NCI-H2196 (cell line): ENCODE data around the gene FIBIN.
"Not testable (repeated sequence)": the region's sequence is repeated elsewhere in the genome, so short reads cannot be mapped to it uniquely, and the experiment has no call there.

Source experiments
- DNase-seq: peaks from one replicate; lab custom pipeline; 2025; ENCODE audit not compliant: unreplicated experiment; lab: John Stamatoyannopoulos, UW

Gene FIBIN

GRCh38 chr11:26976389-26976788, 17.5 kb upstream of the FIBIN start:
- no peak for DNase-seq

DNA sequence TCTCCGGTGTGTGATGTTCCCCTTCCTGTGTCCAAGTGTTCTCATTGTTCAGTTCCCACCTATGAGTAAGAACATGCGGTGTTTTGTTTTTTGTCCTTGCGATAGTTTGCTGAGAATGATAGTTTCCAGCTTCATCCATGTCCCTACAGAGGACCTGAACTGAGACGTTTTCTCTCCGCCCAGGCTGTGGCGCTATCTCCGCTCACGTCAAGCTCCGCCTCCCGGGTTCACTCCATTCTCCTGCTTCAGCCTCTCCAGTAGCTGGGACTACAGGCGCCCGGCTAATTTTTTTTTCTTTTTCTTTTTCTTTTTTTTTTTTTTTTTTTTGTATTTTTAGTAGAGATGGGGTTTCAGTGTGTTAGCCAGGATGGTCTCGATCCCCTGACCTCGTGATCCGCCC, 16.7 kb upstream of the FIBIN start:
- not testable (repeated sequence) for DNase-seq

- no peak for DNase-seq
Measured at GRCh38 chr11:26983645-26984044, 10.3 kb upstream of the FIBIN start.

DNA sequence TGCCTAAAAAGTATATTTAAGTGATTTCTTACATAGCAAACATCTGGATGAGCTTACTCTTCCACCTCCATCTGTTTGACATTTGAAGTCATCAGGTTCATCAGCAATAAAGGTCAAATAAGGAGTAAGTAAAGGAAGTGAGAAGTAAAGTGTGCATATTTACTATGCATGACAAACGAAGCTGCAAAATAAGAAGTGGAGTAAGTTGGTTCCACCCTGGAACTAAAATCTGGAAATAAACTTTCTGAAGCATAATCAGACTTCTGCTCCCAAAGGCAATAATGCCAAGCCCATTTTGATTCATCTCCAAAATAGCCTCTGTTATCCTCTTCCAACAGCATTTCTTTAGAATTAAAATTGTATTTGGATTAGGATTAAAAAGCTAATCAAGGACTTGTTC, 8.4 kb upstream of the FIBIN start:
- DNase-seq: no peak

DNA sequence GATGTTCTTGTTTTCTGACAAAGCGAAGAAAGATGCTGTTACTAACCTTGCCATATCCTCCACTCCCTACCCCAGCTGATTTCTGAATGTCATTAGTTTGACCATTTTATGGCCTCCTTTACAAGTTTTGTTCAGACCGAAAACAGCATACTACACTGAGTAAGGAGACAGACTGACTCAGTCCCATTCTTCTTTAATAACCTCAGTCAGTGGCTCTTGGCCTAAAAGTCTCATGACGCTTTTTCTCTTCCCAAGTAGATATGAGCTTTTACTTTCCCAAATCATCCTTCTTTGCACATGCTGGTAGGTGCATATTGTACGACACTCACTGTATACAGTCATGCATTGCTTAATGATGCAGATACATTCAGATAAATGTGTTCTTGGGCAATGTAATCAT, 8.0 kb upstream of the FIBIN start:
- DNase-seq: no peak

GRCh38 chr11:26987272-26987671, 6.6 kb upstream of the FIBIN start:
- no peak for DNase-seq

GRCh38 chr11:26987731-26988130, 6.2 kb upstream of the FIBIN start:
- no peak for DNase-seq

GRCh38 chr11:26992031-26992541, 1.8 kb upstream of the FIBIN start:
- DNase-seq: no peak

GRCh38 chr11:26994631-26995095, 751 bp downstream of the FIBIN start:
- no peak for DNase-seq

- no peak for DNase-seq
Measured at GRCh38 chr11:26995701-26996460, 2.0 kb downstream of the FIBIN start.

DNA sequence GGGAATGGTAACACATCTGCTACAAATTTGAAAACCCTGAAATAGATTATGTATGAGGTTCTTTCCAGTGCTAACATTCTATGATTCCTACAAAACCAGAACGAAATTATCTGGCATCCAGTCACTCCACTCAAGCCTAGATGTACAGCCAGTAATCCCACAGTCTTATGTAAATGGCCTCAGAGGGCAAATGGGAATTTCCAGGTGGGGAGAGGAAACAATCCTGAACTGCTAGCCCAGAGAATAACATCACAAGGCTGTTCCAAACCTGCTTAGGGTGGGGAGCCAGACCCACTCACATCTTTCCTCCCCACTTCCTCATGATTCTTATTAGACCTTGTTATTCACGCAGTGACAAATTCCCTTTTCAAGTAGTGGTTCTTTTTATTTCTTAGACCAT, 3.5 kb downstream of the FIBIN start:
- DNase-seq: no peak

DNA sequence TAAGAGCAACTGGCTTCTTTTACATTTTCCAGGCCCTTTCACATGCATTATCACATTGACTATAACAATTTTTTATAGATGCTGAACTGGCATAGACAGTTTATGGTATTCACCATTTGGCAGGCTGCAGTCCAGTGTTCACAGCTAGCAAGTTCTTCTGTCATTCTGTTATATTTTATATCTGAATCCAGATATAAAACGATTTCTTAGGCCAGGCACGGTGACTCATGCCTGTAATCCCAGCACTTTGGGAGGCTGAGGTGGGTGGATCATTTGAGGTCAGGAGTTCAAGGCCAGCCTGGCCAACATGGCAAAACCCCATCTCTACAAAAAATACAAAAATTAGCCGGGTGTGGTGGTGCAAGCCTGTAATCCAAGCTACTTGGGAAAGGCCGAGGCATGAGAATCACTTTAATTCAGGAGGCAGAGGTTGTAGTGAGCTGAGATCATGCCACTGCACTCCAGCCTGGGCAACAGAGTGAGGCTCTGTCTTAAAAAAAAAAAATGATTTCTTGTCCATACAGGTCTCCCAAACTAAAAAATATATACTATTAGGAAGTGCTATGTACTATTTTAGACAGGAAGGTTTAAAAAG, 7.3 kb downstream of the FIBIN start:
- not testable (repeated sequence) for DNase-seq

GRCh38 chr11:27002431-27002830, 8.5 kb downstream of the FIBIN start:
- no peak for DNase-seq

- no peak for DNase-seq
Measured at GRCh38 chr11:27002838-27003237, 8.9 kb downstream of the FIBIN start.

DNA sequence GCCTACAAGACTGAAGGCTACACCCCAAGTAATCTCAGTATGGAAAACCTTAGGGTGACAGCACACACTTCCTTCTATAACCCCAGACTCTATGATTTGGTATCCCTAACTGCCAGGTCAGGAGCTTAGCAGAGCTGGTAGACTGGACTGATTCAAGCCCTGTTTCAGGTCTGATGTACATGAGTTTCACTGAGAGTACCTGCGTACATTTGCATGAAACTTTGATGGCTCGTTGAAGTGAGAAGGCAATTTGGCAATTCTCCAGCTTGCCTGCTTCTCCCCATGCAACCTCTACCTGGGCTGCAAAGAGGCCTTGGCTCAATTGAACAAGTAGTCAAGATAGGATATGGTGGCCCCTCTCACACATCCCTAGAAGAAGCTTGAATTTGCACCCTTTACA, 10.2 kb downstream of the FIBIN start:
- no peak for DNase-seq

- no peak for DNase-seq
Measured at GRCh38 chr11:27008811-27009535, 15.1 kb downstream of the FIBIN start.

DNA sequence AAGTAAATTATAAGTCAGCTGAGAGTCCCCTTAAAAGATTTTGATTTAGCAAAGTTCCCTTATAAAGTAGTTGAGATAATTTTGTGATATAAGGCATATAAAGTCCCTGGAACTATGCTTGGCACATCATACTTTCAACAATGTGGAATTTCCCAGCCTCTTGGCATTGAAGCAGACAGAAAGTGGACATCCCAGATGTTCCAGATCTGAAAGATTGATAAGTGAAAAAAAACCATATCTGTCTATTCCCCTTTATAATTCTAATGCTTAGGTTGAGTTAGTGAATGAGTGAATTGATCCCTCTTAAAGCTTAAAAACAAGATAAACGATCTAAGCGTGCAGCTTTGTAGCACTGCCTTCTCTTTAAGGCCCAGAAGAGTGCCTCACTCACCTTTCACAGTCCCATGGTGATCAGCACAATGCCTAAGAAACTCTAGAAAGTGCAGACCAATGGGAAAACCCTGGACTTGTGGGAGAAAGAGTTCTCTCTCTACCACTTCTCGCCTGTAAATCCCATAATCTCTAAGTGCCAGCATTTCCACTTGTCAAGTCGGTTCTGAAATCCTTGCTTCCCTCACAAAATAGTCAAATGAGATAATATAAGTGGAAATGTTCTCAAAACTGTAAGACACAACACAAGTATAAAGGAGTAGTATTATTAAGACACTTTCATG, 17.8 kb downstream of the FIBIN start:
- DNase-seq: no peak

GRCh38 chr11:27012234-27012921, 18.5 kb downstream of the FIBIN start:
- DNase-seq: no peak

- no peak for DNase-seq
Measured at GRCh38 chr11:27013781-27014361, 20.0 kb downstream of the FIBIN start.

GRCh38 chr11:27018902-27019529, 25.1 kb downstream of the FIBIN start:
- DNase-seq: no peak
